Measurements from ENCODE around the gene TBX4.
"Not testable (repeated sequence)": the region's sequence is repeated elsewhere in the genome, so short reads cannot be mapped to it uniquely, and the experiment has no call there.

Gene TBX4

GRCh38 chr17:61498042-61498994, 46.1 kb downstream of the TBX4 start:
- DNase-seq (ENCODE audit: low read depth): no peak

DNA sequence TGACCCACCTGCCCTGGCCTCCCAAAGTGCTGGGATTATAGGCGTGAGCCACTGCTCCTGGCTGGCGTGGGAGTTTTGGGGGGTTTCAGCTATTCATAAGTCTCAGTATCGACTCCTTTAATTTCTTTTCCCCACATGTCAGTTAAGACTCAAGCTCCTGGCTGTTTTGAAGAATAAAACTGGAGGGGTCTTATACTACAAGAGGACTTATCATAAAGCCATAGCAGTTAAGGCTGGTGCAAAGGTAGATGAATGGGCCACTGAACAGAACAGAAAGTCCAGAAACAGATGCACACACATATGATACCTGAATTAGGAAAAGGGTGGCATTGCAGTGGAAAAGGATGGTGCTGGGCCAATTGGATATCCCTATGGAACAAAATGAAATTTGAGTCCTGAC, 47.4 kb downstream of the TBX4 start:
- DNase-seq (ENCODE audit: low read depth): no peak

DNA sequence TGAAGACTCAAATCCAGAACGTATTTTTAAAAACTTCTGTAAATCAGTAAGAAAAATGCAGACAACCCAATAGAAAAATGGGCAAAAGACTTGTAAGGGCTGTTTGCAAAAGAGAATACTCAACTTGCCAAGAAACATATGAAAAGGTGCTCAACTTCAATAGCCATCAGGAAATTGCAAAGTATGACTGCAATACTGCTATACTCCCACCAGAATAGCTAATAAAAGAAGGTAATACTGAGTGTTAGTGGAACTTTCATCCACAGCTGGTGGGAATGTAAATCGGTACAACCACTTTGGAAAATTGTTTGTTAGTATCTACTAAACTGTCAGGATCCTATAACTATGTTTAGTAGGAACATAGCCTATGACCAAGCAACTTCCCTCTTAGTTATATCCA, 48.1 kb downstream of the TBX4 start:
- no peak for DNase-seq (ENCODE audit: low read depth)

- DNase-seq (ENCODE audit: low read depth): no peak
Observed at GRCh38 chr17:61502292-61502691, 50.1 kb downstream of the TBX4 start.

DNA sequence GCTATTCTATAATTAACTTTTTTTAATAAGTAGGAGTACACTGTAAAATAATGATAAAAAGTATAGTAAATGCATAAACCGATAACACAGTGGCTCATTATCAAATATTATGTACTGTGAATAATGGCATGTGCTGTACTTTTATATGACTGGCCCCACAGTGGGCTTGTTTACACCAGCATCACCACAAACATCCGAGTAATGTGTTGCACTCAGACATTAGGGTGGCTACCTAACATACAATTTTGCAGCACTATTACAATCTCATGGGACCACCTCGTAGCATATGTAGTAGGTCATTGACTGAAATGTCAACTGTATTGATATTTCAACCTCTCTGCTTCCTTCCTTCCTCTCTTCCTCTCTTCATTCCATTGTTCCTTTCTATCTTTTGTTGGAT, 51.7 kb downstream of the TBX4 start:
- no peak for DNase-seq (ENCODE audit: low read depth)

GRCh38 chr17:61504697-61505096, 52.5 kb downstream of the TBX4 start:
- no peak for DNase-seq (ENCODE audit: low read depth)

DNA sequence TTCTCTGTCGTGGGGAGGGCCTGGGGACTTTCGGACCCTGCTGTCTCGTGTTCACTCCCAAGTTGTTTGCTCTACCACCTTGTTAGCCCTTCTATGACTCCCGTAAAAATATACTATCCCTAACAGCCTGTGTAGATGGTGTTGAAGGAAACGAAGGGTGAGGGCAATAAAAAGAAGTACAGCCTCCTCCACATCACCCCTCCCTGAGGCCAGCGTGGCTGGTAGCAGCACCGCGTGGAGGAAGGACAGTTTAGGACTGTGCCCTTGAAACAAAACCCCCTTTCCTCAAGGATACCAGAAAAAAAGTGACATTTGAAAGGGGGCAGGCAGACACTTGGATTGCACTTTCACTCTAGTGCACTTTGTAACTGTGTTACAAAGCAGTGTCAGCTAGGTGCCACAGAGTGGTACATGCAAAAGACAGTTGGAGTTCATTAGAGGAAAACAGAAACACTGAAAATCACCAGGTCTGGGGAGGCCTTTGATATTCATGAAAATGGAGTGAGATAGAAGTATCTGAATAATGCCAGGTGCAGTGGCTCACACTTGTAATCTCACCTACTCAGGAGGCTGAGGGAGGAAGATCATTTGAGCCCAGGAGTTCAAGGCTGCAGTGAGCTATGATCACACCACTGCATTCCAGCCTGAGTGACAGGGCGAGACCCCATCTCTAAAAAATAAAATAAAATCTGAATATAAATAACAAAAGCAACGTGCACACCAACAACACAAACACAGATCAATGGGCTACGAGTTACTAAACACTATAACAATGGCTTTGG, 53.8 kb downstream of the TBX4 start:
- no peak for DNase-seq (ENCODE audit: low read depth)

DNA sequence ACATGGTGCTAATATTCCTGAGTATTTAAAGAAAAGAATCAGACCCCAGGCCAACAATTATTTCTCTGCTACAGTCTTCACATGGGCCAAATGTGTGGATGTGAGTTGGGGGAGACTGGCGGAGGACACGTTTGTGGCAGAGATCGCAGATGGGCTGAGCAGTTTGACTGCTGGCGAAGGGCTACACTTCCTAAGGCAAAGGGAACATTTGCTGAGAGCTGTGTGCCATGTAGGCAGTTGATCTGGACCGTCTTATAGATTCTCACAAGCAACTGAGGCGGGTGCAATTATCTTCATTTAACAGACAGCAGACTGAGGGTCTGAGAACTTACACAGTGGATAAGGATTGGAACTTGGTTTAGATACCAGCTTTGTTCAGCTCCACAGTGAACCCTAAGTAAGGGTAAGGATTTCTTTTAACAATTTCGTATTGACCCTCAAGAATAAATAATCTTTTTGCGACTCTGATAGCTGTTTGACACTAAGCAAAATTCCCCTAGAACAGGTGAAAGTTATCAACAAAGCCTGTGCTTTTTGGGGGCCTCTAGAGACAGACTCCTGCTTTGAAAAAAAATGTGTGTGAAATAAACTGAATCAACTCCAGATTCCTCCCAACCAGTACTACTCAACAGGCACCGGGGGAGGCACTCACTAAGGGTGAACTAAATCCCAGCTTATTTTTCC, 55.3 kb downstream of the TBX4 start:
- DNase-seq (ENCODE audit: low read depth): no peak

DNA sequence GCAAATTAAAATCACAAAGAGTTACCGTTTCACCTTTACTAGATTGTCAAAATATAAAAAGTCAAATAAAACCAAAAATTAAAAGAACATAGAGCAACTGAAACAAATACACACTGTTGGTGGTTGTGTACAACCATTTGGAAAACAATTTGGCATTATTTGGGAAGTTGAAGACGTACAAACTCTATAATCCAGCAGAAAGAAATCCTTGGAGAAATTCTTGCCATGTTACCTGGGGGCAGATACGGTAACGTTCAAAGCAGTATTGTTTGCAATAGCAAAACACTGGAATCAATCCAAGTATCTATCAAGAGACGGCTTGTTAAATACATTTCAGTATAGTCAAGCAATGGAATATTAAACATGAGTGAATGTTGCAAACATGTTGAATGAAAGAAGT, 56.7 kb downstream of the TBX4 start:
- DNase-seq (ENCODE audit: low read depth): no peak

DNA sequence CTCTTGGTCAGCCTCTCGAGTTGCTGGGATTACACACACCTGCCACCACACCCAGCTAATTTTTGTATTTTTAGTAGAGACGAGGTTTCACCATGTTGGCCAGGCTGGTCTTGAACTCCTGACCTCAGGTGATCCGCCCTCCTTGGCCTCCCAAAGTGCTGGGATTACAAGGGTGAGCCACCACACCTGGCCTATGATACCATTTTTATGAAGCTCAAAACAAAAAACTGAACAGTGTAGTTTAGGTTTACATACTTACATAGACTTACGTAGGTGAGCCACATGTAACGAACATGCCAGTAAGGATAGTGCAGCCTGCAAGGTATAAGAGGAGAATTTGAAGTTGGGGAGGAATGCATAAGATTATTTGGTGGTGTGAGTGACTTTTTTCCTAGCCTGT, 57.2 kb downstream of the TBX4 start:
- DNase-seq (ENCODE audit: low read depth): not testable (repeated sequence)

- no peak for DNase-seq (ENCODE audit: low read depth)
Observed at GRCh38 chr17:61510237-61510636, 58.0 kb downstream of the TBX4 start.

- no peak for DNase-seq (ENCODE audit: low read depth)
Observed at GRCh38 chr17:61510991-61511390, 58.8 kb downstream of the TBX4 start.

- no peak for DNase-seq (ENCODE audit: low read depth)
Observed at GRCh38 chr17:61511480-61512182, 59.4 kb downstream of the TBX4 start.

GRCh38 chr17:61514491-61514890, 62.3 kb downstream of the TBX4 start:
- DNase-seq (ENCODE audit: low read depth): no peak

DNA sequence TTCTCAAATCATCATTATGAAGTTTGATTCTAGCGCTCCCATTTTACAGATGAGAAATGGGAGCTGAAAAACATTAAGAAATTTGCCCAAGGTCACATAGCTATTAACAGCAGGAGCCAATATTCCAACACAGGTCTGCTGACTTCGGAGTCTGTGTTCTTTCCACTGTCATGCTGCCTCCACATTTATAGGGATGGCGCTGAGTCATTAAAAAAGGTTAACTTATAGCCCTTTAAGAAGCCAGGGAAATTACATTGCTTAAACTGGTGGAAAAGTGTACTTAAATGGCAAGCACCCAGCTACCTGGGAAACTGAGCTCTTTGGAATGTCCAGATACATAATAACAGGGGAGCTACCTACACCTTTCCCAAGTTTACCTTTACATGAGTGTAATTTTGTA, 65.0 kb downstream of the TBX4 start:
- DNase-seq (ENCODE audit: low read depth): no peak

DNA sequence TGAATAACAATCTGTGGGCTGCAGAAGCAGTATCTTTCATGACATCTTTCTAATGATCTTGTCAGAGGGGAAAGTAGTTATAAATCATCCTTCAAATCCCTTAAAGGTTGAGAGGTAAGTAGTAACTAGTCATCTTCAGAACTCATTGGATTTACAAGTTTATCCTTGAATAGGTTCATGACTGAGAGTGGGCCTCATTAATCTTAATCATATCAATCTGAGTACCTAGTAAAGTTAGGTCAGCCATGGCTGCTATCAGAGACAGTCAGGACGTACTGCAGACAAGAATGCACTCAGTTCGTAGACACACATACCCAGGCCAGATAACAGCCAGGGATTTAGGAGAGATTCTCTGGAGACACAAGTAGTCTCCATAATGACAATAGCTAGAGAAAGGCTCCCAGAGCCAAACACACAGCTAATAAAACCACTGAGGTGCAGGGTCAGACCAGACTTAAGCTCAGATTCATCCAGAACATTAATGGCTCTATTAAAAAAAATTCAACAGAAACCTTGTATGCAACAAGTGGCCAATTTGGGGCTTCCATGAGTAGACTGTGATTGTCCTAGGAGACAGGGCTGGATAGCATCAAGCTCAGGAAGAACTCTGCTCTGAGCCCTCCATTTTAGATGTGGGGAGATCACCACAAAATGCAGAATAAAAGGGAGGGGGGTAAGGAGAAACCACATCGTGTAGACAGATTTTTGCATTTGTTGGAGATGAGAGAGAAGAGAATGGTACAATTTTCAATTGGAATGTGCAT, 65.8 kb downstream of the TBX4 start:
- DNase-seq (ENCODE audit: low read depth): no peak

DNA sequence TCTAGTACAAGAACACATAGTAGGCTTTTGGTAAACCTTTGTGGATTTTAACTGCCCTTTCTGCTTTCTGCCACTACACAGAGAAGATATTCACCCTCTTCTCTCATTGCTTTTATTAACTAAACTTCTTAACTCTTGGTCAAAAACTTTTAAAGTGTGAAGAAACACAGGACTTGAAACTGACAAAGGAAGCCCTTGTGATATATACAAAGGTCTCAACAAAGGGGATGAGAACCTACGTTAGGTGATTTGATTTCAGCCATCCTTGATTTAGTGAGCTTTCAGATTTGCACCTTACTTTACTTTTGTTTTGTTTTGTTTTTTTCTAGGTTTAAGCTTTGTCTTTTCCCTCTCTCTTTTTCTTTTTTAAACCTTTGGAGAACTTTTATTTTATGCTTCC, 66.9 kb downstream of the TBX4 start:
- DNase-seq (ENCODE audit: low read depth): no peak

DNA sequence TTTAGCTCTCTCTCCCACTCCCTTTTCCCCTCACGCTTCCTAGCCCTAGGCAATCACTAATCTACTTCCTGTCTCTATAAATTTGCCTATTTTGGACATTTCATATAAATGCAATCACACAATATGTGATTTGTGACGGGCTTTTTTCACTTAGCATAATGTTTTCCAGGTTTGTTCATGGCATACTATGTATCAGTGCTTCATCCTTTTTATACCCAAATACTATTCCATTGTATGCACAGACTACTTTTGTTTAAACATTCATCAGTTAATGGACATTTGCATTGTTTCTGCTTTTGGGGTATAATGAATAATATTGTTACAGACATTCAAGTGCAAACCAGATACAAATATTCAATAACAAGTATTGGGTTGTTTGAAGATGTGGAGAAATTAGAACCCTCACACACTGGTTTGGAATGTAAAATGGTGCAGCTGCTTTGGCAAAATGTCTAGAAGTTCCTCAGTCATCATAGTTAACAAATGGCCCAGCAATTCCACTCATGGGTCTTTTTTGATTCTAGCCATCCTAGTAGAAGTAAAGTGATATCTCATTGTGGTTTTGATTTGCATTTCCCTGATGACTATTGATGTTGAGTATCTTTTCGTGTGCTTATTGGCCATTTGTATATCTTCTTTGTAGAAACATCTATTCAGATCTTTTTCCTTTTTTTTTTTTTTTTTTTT, 67.7 kb downstream of the TBX4 start:
- no peak for DNase-seq (ENCODE audit: low read depth)

DNA sequence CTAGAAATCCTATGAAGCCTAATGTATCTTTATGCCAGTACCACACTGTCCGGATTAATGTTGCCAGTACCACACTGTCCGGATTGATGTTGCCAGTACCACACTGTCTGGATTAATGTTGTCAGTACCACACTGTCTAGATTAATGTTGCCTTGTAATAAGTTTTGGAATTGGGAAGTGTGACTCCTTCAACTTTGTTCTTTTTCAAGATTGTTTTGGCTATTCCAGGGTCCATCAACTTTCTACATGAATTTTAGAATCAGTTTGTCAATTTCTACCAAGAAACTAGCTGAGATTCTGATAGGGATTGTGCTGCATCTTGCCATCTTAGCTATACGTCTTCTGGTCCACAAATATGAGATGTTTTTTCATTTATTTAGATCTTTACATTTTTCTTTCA, 68.7 kb downstream of the TBX4 start:
- no peak for DNase-seq (ENCODE audit: low read depth)

DNA sequence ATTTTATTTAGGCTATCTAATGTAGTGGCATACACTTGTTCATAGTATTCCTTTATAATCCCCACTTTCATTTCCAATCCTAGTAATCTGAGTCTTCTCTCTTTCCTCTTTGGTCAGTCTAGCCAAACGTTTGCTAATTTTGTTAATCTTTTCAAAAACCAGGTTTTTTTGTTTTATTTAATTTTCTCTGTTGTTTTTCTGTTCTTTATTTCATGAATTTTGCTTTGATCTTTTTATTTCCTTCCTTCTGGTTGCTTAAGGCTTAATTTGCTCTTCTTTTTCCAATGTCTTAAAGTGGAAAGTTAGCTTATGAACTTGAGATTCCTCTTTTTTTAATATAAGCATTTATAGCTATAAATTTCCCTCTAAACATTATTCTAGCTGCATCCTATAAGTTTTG, 69.9 kb downstream of the TBX4 start:
- no peak for DNase-seq (ENCODE audit: low read depth)

DNA sequence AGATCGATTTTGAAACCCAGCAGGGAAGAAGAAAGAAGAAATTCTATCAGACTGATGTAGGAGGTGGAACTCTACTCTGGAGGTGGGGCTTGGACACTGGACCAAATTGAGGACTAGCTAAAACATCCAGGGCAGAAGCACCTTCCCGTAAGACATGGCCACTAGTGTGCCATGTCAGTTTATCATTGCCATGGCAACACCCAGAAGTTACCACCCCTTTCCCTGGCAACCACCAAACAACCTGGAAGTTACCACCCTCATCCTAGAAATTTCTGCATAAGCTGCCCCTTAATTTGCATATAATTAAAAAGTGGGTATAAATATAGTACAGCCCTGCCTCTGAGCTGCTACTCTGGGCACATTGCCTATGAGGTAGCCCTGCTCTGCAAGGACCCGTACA, 72.1 kb downstream of the TBX4 start:
- DNase-seq (ENCODE audit: low read depth): no peak

Data from stimulated activated CD8-positive, alpha-beta memory T cell treated with anti-CD3 and anti-CD28 coated beads, Interleukin-15, amount 100 ng/mL, for 1 hour (primary cell).